HG03520 (cell line): ENCODE measurements around the gene FUT2.
"Not testable (repeated sequence)": the region's sequence is repeated elsewhere in the genome, so short reads cannot be mapped to it uniquely, and the experiment has no call there.

Experiments
- ATAC-seq: cut with Tn5 transposase; IDR thresholded peaks from one replicate; pipeline ENCODE4 v1.9.1; 2021; ENCODE audit warnings: mild to moderate bottlenecking, moderate library complexity; ENCODE audit not compliant: unreplicated experiment

FUT2 gene

DNA sequence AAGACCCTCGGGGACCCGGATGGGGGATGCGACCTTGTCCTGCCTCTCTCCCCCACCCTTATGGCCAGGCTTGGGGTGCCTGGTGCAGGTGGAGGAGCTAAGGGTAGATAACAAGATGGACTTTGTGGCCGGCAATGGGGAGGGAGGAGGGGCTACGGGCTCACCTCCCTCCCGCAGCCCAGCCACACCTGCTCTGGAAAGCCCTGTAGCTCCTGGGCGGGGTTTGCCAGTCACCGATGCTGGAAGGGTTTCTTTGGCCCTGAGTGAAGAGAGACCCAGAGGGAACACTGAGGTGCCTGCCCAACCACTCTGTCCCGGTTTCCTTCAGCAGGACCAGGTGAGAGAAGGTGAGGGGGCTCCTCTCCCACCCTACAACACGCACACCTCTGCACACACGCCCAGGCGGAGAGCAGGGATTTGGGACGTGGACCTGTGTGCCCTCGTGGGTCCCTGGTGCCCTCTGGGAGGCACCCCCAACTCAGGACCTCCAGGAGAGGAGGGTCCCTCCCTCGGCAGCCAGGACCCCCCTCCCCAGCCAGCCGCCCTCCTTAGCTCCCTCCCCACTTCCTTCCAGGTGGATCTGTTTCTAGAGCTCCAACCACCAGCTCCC, at the start of gene FUT2:
Gene FUT2, plus strand, starts transcription at position 229 of the 610 bp plus-strand sequence. CDS start 6,986 bp downstream, outside the sequence.
- ATAC-seq = no peak

- peak; percentile 59 for ATAC-seq
Observed at GRCh38 chr19:48646001-48646721, 49.6 kb upstream of the FUT2 start, which contains the start of gene CA11. Gene CA11, minus strand, starts transcription at chr19:48646187. Its CDS starts 555 bp downstream, at chr19:48645632.

DNA sequence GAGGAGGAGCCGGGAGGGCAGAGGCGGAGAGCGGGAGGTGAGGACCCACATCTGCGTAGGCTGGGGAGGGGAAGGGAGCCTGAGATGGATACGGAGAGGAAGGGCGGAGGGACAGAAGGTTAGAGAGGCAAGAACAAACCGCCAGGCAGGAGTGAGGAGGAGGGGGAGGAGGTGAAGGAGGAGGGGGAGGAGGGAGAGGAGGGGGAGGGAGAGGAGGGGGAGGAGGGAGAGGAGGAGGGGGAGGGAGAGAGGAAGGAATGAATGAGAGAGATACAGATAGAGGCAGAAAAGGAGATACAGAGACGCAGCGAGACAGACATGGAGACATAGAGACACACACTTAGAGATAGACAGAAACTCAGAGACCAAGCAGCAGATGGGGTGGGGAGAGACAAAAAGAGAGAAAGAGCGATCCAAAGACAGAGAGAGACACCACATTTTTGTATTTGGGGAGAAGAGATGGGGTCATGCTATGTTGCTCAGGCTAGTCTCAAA, 49.0 kb upstream of the FUT2 start:
- no peak for ATAC-seq

DNA sequence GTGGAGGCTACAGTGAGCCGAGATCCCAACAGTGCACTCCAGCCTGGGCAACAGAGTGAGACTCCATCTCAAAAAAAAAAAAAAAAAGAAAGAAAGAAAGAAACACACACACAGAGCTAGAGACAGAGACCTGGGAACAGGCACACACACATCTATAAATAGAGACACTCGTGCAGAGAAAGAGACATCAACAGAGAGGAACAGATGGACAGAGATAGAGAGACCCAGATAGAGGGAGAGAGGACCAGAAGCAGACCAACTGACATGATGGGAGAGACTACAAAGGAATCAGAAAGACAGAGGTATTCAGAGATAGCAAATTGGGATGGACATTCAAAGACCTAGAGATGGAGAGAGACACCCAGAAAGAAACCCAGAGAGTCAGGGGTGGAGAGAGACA, 47.6 kb upstream of the FUT2 start:
- no peak for ATAC-seq

DNA sequence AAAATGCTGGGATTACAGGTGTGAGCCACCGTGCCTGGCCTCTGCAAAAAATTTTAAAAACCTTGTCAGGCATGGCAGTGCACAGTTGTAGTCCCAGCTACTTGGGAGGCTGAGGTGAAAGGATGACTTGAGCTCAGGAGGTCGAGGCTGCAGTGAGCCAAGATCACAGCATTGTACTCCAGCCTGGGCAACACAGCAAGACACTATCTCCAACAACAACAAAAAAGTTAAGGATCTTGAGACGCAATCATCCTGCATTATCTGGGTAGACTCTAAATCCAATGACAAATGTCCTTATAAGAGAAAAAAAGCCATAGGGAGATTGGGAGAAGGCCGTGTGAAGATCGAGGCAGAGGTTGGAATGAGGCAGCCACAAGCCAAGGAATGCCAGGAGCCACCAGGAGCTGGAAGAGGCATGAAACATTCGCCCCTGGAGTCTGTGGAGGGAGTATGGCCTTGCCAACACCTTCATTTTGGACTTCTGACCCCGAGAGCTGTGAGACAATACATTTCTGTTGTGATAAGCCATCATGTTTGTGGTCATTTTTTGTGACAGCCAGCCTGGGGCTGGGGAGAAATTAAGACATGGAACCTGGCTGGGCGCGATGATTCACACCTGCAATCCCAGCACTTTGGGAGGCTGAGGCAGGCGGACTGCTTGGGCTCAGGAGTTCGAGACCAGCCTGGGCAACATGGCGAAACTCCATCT, 44.6 kb upstream of the FUT2 start:
- ATAC-seq = no peak

DNA sequence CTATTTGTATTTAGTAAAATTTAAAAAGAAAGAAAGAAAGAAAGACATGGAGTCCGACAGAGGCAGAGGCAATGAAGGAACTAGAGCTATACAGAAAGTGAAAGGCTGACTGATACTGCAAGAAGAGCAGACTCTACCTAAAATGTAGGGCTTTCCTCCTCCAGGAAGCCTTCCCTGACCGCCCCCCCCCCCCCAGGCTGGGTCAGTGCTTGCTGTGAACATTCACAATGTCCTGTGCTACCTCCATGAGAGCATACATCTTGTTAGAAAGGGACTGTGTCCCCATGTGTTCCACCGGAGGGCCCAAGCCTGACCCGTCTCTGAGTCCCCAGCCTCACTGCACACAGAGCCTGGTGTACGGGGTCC, 44.1 kb upstream of the FUT2 start:
- ATAC-seq = no peak

GRCh38 chr19:48654299-48655059, 41.3 kb upstream of the FUT2 start:
- no peak for ATAC-seq

DNA sequence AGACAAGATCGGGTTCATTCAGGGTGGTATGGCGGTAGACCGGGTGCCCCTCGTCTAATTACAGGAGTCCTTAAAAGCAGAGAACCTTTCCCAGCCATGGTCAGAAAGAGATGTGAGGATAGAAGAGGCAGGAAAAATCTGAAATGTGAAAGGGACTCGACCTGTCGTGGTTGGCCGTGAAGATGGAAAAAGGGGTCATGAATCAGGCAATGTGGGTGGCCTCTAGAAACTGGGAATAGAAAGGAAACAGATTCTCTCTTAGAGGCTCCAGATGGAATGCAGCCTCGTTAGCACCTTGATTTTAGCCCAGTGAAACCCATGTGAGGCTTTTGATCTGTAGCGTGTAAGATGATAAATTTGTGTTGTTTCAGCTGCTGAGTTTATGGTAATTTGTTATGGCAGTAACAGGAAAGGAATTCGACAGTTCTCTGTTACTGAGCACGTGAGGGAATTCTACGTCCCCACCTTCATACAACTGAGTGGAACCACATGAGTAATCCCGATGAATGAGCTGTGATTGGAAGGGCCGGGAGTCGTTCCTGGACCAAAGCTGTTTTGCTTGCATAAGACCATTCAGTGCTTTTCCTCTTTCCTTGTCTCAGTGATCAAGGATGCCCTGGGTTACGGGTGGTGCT, 38.8 kb upstream of the FUT2 start:
- ATAC-seq = no peak

- not testable (repeated sequence) for ATAC-seq
Observed at GRCh38 chr19:48657828-48658227, 37.9 kb upstream of the FUT2 start.

- no peak for ATAC-seq
Observed at GRCh38 chr19:48658483-48658882, 37.3 kb upstream of the FUT2 start.

DNA sequence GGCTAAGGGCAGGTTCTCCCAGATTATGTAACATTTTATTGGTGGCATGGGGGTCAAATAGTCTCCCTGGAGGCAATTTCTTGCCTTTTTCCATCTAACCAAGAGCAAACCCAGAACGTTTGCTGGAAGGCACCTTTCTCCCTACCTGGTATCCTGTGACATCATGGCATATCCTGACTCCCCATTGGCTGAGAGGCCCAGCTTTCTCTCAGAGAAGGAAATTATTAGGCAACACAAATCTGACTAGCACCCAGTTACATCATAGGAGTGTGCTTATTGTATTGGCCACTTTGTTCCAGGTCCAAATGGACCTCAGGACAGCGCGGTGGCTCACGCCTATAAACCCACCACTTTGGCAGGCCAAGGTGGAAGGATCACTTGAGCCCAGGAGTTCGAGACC, 36.0 kb upstream of the FUT2 start:
- ATAC-seq = no peak

DNA sequence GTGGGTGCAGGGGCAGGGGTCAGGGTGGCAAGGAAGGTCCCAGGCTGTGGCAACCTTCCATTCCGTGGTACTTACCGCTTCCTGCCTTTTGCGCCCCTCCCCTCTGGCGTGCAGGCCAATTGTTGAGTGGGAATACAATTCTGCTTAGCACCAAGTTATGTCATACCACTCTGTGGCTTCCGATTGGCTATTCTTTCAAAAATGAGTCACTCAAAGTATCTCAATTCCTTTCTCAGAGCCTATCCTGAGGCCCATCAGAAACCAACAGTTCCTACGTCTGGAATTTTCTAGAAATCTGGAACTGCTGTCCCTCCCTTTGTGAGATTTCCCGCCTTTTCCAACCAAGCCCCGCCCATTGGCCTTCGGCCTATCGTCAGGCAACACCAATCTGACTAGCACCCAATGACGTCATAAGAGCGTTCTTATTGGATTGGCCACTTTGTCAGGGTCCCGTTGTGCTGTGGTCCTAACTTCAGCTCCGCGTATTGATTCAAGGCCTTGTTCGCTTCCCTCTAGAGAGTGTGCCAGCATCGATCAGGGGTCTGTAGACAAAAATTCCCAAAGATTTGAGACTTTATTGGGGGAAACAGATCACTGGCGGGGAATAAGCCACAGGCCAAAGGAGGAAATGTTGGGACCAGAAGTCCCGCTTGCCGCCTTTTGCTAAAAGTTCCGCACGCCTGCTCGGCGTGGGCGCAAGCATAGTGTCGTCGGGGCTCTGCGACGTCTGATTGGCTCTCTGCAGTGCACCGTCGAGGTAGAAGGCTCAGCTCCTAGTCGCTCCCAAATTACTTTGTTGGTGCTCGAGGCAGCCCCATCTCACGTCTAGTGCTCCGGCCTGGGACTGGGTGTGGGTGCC, 34.7 kb upstream of the FUT2 start:
- ATAC-seq = peak; percentile 56

GRCh38 chr19:48661711-48662090, 34.1 kb upstream of the FUT2 start:
- no peak for ATAC-seq

GRCh38 chr19:48663667-48664066, 32.1 kb upstream of the FUT2 start:
- no peak for ATAC-seq

DNA sequence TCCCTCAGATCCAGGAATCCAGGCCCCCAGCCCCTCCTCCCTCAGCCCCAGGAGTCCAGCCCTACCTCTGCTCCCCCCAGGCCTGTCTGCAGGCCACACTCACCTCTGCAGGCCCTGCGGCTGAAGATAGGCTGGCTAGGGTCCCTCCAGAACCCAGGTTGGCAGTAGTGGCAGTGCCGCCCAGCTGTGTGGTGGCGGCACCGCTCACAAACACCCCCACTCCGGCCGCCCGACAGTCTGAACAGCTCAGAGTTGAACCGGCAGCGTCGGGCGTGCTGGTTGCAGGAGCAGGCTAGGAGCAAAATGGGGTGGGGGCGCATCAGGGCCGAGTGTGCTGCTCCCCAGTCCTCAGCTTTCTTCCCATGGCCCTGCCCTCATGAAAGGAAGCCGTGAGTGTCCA, 31.3 kb upstream of the FUT2 start:
- ATAC-seq = no peak

DNA sequence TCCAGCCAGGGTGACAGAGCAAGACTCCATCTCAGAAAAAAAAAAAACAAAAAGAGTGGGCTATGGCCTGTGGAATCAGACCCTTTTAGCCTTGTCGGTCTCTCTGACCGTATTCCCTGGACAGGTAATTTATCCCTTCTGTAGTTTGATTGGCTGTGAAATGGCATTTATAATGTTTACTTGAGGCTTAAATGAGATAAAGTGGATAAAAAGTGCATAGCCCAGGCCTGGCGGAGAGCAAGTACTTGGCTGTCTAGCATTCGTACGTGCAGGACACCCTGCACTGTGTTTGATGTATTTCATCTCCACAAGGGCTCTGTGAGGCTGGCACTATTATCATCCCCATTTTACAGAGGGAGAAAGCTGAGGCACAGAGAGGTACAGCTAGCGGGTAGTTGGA, 30.0 kb upstream of the FUT2 start:
- no peak for ATAC-seq

DNA sequence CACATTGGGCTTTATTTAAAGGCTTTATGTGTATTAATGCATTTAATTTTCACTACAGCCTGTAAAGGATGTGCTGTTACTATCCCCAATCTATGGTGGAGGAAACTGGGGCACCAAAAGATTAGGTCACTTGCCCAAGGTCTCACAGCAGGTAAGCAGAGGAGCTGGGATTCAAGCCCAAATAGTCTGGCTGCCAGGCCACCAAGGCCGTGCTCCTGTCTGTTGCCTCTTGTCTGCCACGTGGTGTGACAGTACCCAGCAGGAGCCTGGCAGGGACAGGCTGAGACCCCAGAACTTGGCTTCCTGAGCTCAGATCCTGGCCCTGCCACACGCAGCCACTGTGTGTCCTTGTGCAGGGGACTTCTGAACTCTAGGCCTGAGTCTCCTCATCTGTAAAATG, 27.4 kb upstream of the FUT2 start:
- no peak for ATAC-seq

GRCh38 chr19:48668761-48669160, 27.0 kb upstream of the FUT2 start:
- ATAC-seq = no peak

DNA sequence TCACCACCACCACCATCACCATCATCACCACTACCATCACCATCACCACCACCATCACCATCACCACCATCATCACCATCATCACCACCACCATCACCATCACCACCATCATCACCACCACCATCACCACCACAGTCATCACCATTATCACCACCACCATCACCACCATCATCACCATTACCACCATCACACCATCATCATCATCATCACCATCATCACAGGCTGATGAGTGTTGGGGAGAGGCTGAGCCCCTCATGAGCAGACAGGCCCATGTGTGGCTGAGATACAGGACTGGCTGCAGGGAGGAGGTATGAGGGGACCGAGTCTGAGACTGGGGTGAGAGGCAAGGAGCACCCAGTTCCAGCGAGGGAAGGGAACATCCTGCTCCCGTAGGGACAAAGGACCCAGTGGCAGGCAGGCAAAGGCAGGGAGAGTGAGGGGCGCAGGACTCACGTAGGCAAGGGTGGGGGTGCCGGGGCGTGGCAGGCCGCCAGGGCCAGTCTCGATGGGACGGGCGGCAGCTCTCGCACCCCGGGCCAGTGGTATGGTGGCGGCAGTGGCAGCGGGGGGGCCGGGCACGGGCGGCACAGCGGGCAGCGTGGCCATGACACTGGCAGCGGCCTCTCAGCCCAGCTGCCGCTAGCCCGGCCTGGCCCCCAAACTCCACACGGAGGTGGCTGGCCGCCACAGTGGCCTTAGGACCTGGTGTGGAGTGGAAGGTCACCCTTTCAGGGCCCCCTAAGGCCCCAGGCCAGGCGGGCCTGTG, 25.7 kb upstream of the FUT2 start:
- no peak for ATAC-seq
